ENCODE measurements around the gene FUS.
A peak's percentile ranks its signal among the peaks of the same experiment; 100 is the strongest.

FUS gene

DNA sequence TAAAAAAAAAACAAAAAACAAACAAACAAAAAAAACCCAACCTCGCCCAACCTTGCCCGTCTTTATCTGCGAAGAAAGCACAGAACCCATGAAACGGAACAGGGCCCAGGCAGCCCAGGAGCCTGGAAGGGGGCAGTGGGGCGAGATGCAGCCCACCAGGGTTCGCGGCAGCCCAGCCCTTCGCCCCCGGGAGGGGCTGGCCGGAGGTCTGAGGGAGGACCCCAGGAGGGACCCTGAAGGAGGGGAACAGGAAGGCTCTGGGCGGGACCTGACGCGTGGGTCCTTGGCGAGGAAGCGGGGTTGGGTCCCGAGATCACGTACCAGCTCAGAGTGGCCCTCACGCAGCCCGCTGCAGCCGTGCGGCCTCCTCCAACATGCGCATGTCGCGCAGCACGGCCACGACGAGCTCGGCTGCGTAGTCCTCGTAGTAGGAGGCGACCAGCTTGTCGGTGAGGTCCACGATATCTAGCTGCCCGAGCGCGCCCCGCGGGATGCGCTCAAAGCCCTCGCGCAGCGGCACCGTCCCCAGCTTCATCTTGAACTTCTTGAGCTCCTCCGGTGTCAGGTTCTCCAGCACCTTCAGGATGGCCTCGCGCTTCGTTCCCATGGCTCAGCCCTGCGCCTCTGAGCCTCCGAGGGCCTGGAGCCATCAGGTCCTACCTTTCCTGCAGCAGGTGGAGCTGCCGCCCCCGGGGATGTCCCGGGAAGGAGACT is 36.6 kb downstream of the FUS start, which contains the start of gene PYDC1:
PYDC1 (minus strand) TSS at position 714 of the 714 bp plus-strand sequence; CDS start at position 607, 107 bp downstream.
- peak; percentile 51 for DNase-seq (ENCODE audit: low spot score)
- TF ChIP-seq, protein P1, sequence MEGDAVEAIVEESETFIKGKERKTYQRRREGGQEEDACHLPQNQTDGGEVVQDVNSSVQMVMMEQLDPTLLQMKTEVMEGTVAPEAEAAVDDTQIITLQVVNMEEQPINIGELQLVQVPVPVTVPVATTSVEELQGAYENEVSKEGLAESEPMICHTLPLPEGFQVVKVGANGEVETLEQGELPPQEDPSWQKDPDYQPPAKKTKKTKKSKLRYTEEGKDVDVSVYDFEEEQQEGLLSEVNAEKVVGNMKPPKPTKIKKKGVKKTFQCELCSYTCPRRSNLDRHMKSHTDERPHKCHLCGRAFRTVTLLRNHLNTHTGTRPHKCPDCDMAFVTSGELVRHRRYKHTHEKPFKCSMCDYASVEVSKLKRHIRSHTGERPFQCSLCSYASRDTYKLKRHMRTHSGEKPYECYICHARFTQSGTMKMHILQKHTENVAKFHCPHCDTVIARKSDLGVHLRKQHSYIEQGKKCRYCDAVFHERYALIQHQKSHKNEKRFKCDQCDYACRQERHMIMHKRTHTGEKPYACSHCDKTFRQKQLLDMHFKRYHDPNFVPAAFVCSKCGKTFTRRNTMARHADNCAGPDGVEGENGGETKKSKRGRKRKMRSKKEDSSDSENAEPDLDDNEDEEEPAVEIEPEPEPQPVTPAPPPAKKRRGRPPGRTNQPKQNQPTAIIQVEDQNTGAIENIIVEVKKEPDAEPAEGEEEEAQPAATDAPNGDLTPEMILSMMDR (IDR thresholded peaks at IDR 0.05; ENCODE audit: extremely low read depth, insufficient read depth, missing control alignments) = no peak
- in situ Hi-C loops (cut with MboI; ENCODE audit: low pct_unique_long_range_greater_than_20kb, low sequenced_read_pairs, unreplicated experiment) = no loop called here

GRCh38 chr16:31217136-31217530 is 37.2 kb downstream of the FUS start:
- in situ Hi-C loops (cut with MboI; ENCODE audit: low pct_unique_long_range_greater_than_20kb, low sequenced_read_pairs, unreplicated experiment) = no loop called here
- DNase-seq (ENCODE audit: low spot score) = no peak
- TF ChIP-seq, protein P1 (IDR thresholded peaks at IDR 0.05; ENCODE audit: extremely low read depth, insufficient read depth, missing control alignments) = no peak

GRCh38 chr16:31219154-31219741 is 39.3 kb downstream of the FUS start:
- TF ChIP-seq, protein P1 (IDR thresholded peaks at IDR 0.05; ENCODE audit: extremely low read depth, insufficient read depth, missing control alignments) = no peak
- in situ Hi-C loops (cut with MboI; ENCODE audit: low pct_unique_long_range_greater_than_20kb, low sequenced_read_pairs, unreplicated experiment) = no loop called here
- no peak for DNase-seq (ENCODE audit: low spot score)

DNA sequence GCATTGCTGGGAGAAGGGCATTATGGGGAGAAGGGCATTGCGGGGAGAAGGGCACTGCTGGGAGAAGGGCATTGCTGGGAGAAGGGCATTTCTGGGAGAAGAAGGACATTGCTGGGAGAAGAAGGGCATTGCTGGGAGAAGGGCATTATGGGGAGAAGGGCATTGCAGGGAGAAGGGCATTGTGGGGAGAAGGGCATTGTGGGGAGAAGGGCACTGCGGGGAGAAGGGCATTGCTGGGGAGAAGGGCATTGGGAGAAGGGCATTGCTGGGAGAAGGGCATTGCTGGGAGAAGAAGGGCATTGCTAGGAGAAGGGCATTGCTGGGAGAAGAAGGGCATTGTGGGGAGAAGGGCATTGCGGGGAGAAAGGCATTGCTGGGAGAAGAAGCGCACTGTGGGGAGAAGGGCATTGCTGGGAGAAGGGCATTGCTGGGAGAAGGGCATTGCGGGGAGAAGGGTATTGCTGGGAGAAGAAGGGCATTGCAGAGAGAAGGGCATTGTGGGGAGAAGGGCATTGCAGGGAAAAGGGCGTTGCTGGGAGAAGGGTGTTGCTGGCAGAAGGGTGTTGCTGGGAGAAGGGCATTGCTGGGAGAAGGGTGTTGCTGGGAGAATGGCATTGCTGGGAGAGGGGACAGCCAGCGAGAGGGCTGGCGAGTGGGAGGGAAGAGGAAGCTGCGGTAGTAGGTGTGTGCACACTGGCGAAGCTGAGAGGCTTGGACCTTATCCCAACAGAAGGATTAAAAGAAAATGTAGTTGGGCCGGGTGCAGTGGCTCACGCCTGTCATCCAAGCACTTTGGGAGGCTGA is 41.6 kb downstream of the FUS start:
- in situ Hi-C loops (cut with MboI; ENCODE audit: low pct_unique_long_range_greater_than_20kb, low sequenced_read_pairs, unreplicated experiment) = no loop called here
- peak; percentile 7 for DNase-seq (ENCODE audit: low spot score)
- TF ChIP-seq, protein P1 (IDR thresholded peaks at IDR 0.05; ENCODE audit: extremely low read depth, insufficient read depth, missing control alignments) = no peak

- in situ Hi-C loops (cut with MboI; ENCODE audit: low pct_unique_long_range_greater_than_20kb, low sequenced_read_pairs, unreplicated experiment) = no loop called here
- TF ChIP-seq, protein P1 (IDR thresholded peaks at IDR 0.05; ENCODE audit: extremely low read depth, insufficient read depth, missing control alignments) = no peak
- peak; percentile 19 for DNase-seq (ENCODE audit: low spot score)
These were observed 43.1 kb downstream of the FUS start for GRCh38 chr16:31223044-31223443.

DNA sequence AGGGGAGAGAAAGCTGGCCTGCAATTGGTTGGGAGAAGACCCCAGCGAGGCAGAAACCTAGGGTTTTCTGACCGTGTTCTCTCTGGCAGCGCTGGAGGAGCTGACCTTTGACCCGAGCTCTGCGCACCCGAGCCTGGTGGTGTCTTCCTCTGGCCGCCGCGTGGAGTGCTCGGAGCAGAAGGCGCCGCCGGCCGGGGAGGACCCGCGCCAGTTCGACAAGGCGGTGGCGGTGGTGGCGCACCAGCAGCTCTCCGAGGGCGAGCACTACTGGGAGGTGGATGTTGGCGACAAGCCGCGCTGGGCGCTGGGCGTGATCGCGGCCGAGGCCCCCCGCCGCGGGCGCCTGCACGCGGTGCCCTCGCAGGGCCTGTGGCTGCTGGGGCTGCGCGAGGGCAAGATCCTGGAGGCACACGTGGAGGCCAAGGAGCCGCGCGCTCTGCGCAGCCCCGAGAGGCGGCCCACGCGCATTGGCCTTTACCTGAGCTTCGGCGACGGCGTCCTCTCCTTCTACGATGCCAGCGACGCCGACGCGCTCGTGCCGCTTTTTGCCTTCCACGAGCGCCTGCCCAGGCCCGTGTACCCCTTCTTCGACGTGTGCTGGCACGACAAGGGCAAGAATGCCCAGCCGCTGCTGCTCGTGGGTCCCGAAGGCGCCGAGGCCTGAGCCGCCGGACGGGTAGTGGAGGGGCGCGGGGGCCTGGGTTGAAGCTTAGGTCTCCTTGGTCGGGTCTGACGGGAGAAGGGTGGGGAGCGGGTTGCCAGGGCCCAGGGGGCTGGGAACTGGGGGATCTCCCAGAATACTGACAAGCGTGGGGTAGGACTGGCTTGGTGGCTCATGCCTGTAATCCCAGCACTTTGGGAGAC is 44.4 kb downstream of the FUS start:
- TF ChIP-seq, protein P1 (IDR thresholded peaks at IDR 0.05; ENCODE audit: extremely low read depth, insufficient read depth, missing control alignments) = no peak
- DNase-seq (ENCODE audit: low spot score) = peak; percentile 22
- in situ Hi-C loops (cut with MboI; ENCODE audit: low pct_unique_long_range_greater_than_20kb, low sequenced_read_pairs, unreplicated experiment) = no loop called here
